ENCODE results near the gene UNC45B. TPM values are rescaled to one million over a fixed set of nuclear protein-coding genes. Genes with fewer than 3 reads are reported as not detected.
"Not testable (repeated sequence)": the region's sequence is repeated elsewhere in the genome, so short reads cannot be mapped to it uniquely, and the experiment has no call there.

Gene UNC45B
- total RNA-seq, 2 experiments from 2014 or later: 0.11 to 0.20 TPM

- peaks cover 11% of the 10 kb centered on the region for H3K4me1 ChIP-seq (ENCODE audit: insufficient read depth, low read length)
- intact Hi-C loops (cut with DNase I, micrococcal nuclease): no loop called here
- ChIA-PET POLR2A (interaction anchor here (1.2 kb wide), 1 partner anchor 15 kb away, joined by 4 read pairs; no protein-coding TSS in a partner anchor), CTCF (no interaction called here)
- no peak overlapping the region for H3K27ac ChIP-seq (ENCODE audit: low read depth in 1 of 2, low read length in 2 of 2)
- H3K27ac Mint-ChIP-seq: no peak overlapping the region
- no peaks in the 10 kb centered on the region for H3K9me3 Mint-ChIP-seq
- no peaks in the 10 kb centered on the region for H3K27me3 Mint-ChIP-seq
- H3K27me3 ChIP-seq (ENCODE audit: control insufficient read depth in 1 of 2, insufficient read depth in 2 of 2, low read length in 2 of 2): no peaks in the 10 kb centered on the region
- ATAC-seq (ENCODE audit: poor library complexity): no peak
- no peak overlapping the region for H3K4me3 ChIP-seq (ENCODE audit: low read length)
- no peak overlapping the region for H3K4me3 Mint-ChIP-seq
- no peak for DNase-seq
- no peak for TF ChIP-seq CTCF (IDR thresholded peaks at IDR 0.05)
- H3K36me3 ChIP-seq (ENCODE audit: insufficient read depth, low read length): no peaks in the 10 kb centered on the region
- H3K4me1 Mint-ChIP-seq (ENCODE audit: low read depth): peaks cover 12% of the 10 kb centered on the region
- no peaks in the 10 kb centered on the region for H3K9me3 ChIP-seq (ENCODE audit: control insufficient read depth in 1 of 2, insufficient read depth in 1 of 2, low read length in 2 of 2)
- H3K36me3 Mint-ChIP-seq (ENCODE audit: low read depth): no peaks in the 10 kb centered on the region
These were observed 1.3 kb upstream of the UNC45B start for GRCh38 chr17:35146214-35146833.

- H3K9me3 Mint-ChIP-seq: no peaks in the 10 kb centered on the region
- H3K27me3 Mint-ChIP-seq: no peaks in the 10 kb centered on the region
- H3K27ac ChIP-seq (ENCODE audit: low read depth in 1 of 2, low read length in 2 of 2): no peak overlapping the region
- intact Hi-C loops (cut with DNase I, micrococcal nuclease): no loop called here
- H3K36me3 Mint-ChIP-seq (ENCODE audit: low read depth): no peaks in the 10 kb centered on the region
- CTCF ChIA-PET: no interaction called here
- H3K27me3 ChIP-seq (ENCODE audit: control insufficient read depth in 1 of 2, insufficient read depth in 2 of 2, low read length in 2 of 2): no peaks in the 10 kb centered on the region
- no peak overlapping the region for H3K4me3 ChIP-seq (ENCODE audit: low read length)
- H3K4me3 Mint-ChIP-seq: no peak overlapping the region
- H3K36me3 ChIP-seq (ENCODE audit: insufficient read depth, low read length): no peaks in the 10 kb centered on the region
- POLR2A ChIA-PET: no interaction called here
- ATAC-seq (ENCODE audit: poor library complexity) (no peak), DNase-seq (no peak)
- H3K27ac Mint-ChIP-seq: no peak overlapping the region
- no peaks in the 10 kb centered on the region for H3K4me1 ChIP-seq (ENCODE audit: insufficient read depth, low read length)
- TF ChIP-seq CTCF (IDR thresholded peaks at IDR 0.05): no peak
- H3K9me3 ChIP-seq (ENCODE audit: control insufficient read depth in 1 of 2, insufficient read depth in 1 of 2, low read length in 2 of 2): no peaks in the 10 kb centered on the region
- peaks cover 7% of the 10 kb centered on the region for H3K4me1 Mint-ChIP-seq (ENCODE audit: low read depth)
These were observed 527 bp downstream of the UNC45B start for GRCh38 chr17:35148144-35148543.

- Histone ChIP-seq H3K27me3 (ENCODE audit: control insufficient read depth in 1 of 2, insufficient read depth in 2 of 2, low read length in 2 of 2) (no peaks in the 10 kb centered on the region), H3K9me3 (ENCODE audit: control insufficient read depth in 1 of 2, insufficient read depth in 1 of 2, low read length in 2 of 2) (no peaks in the 10 kb centered on the region), H3K36me3 (ENCODE audit: insufficient read depth, low read length) (no peaks in the 10 kb centered on the region), H3K27ac (ENCODE audit: low read depth in 1 of 2, low read length in 2 of 2) (no peak overlapping the region), H3K4me3 (ENCODE audit: low read length) (no peak overlapping the region), H3K4me1 (ENCODE audit: insufficient read depth, low read length) (no peaks in the 10 kb centered on the region)
- intact Hi-C loops (cut with DNase I, micrococcal nuclease): no loop called here
- DNase-seq: no peak
- no peak for ATAC-seq (ENCODE audit: poor library complexity)
- no peak overlapping the region for H3K27ac Mint-ChIP-seq
- H3K9me3 Mint-ChIP-seq: no peaks in the 10 kb centered on the region
- no peaks in the 10 kb centered on the region for H3K4me1 Mint-ChIP-seq (ENCODE audit: low read depth)
- ChIA-PET CTCF (no interaction called here), POLR2A (interaction anchor here (0.8 kb wide), 1 partner anchor 8 kb away, joined by 3 read pairs; the partner anchor contains the start of gene NLE1)
- no peak overlapping the region for H3K4me3 Mint-ChIP-seq
- no peak for TF ChIP-seq CTCF (IDR thresholded peaks at IDR 0.05)
- no peaks in the 10 kb centered on the region for H3K27me3 Mint-ChIP-seq
- H3K36me3 Mint-ChIP-seq (ENCODE audit: low read depth): no peaks in the 10 kb centered on the region
These were observed 2.3 kb downstream of the UNC45B start for GRCh38 chr17:35149941-35150340.

- CTCF ChIA-PET; H3K9me3 ChIP-seq (ENCODE audit: control insufficient read depth in 1 of 2, insufficient read depth in 1 of 2, low read length in 2 of 2); DNase-seq; H3K27ac ChIP-seq (ENCODE audit: low read depth in 1 of 2, low read length in 2 of 2); H3K27ac Mint-ChIP-seq; H3K4me3 ChIP-seq (ENCODE audit: low read length); H3K4me1 ChIP-seq (ENCODE audit: insufficient read depth, low read length); H3K36me3 Mint-ChIP-seq (ENCODE audit: low read depth); H3K36me3 ChIP-seq (ENCODE audit: insufficient read depth, low read length); H3K27me3 ChIP-seq (ENCODE audit: control insufficient read depth in 1 of 2, insufficient read depth in 2 of 2, low read length in 2 of 2); H3K4me3 Mint-ChIP-seq; intact Hi-C loops (cut with DNase I, micrococcal nuclease); H3K4me1 Mint-ChIP-seq (ENCODE audit: low read depth); H3K9me3 Mint-ChIP-seq; ATAC-seq (ENCODE audit: poor library complexity); H3K27me3 Mint-ChIP-seq: not testable (repeated sequence)
- POLR2A ChIA-PET: interaction anchor here (0.8 kb wide), 1 partner anchor 9 kb away, joined by 3 read pairs; the partner anchor contains the start of gene NLE1
These were observed 3.5 kb downstream of the UNC45B start for GRCh38 chr17:35151080-35151479.
